Muscle of arm (tissue), 12 donors: Measurements from ENCODE around the gene CHRNA3. TPM values are rescaled to one million over a fixed set of nuclear protein-coding genes. Genes with fewer than 3 reads are reported as not detected.
"Not testable (repeated sequence)": the region's sequence is repeated elsewhere in the genome, so short reads cannot be mapped to it uniquely, and the experiment has no call there.

Experiments used
- DNase-seq: peaks from one replicate; pipeline ENCODE4 v3.0.0-alpha.2; 2013
- polyA plus RNA-seq, 12 donors: library from polyadenylated mRNA; unstranded; fragments of 120-200 nt; gene quantifications; one replicate each; pipeline ENCODE4 v1.2.1, GENCODE V29; 2013; ENCODE audit not compliant: insufficient read length in 12 of 12

The CHRNA3 gene
- polyA plus RNA-seq, 12 donors: 0.16 to 12.6 (median 0.26) TPM; not detected in 2

DNA sequence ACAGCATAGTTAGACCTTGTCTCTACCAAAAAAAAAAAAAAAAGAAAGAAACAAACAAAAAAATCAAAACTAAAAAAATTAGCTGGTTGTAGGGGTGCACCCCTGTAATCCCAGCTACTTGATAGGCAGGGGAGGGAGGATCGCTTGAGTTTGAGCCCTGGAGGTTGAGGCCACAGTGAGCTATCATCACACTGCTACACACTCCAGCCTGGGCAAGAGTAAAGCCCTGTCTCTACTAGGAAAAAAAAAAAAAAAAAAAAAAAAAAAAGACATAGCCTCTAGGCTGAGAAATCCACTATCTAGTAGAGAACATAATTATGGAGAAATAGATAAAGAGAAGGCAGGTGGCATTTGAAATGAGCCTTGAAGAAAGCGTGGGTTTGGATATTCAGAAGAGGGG, 57.7 kb downstream of the CHRNA3 start:
- DNase-seq: no peak

DNA sequence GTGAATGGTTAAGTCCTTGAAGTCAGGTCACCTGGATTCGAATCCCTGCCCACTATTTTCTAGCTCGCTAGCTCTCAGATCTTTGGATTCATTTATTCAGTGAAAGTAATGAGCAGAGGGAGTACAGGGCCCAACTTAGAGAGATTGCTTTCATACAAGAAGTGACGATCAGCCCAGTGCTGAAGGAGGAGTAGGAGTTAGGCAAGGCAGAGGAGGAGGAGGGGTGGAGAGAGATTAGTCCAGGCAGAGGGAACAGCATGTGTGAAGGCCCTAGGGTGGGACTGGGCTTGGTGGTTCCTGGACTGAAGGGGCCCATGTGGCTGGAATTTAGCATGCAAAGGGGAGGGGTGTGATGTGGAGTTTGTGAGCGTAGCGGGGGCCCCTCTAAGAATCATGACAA, 59.3 kb downstream of the CHRNA3 start:
- no peak for DNase-seq

DNA sequence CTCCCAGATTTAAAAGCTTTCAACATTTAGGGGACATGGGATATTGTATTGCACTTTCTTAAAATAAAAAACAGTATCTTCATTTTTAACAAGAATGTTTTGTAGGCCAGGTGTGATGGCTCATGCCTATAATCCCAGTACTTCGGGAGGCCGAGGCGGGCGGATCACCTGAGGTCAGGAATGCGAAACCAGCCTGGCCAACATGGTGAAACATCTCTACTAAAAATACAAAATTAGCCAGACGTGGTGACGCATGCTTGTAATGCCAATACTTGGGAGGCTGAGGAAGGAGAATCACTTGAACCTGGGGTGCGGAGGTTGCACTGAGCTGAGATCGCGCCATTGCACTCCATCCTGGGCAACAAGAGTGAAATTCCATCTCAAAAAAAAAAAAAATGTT, 60.6 kb downstream of the CHRNA3 start:
- not testable (repeated sequence) for DNase-seq

DNA sequence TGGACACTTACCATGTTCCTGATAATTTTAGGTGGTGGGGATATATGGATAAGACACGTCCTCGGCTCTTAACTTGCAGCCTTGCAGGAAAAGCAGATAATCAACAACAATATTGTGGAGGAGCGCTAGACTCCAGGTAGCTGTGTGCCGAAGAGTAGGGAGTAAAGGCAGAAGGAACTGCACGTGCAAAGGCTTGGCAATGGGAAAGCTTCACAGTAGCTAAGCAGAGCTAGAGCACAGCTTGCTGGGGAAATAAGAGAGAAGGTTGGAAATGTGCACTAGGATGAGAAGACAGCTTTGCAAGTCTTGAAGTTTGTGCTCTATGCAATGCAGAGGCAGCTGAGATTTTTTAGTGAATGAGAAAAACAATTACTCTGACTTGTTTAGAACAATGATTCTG, 68.2 kb downstream of the CHRNA3 start:
- no peak for DNase-seq

DNA sequence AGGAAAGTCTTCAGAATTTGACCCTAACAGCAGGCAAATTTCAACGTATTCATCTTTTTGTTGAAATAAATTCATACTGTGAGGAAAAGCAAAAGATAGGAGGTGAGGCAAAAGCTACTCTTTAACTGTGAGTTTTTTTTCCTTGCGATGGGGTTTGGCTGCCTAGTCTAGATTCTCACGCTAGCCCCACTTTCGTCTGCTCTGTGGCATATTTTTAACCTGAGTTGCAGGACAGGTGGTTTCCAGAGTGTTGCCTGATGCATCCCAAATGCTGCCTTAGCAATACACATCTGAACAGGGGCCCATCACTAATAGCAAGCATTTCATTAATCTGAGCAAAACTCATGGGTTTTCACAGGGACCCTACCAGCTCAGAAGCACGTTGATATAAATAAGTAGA, 68.9 kb downstream of the CHRNA3 start:
- DNase-seq: no peak

DNA sequence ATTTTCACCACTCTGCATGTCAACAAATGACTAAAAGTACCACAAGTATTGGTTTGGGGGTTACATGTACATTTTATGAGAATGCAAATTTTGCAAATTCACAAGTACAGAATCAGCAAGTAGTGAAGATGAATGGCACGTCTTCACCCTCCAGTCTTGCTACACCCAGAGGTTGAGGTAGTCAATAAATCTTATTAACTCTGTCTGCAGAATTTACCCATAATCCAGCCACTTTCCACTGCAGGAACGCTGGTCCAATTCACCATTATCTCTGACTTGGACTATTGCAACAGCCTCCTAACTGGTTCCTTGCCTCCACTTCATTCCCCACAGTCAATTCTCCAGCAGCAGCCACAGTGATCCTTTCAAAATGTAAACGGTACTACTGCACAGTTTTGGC, 70.0 kb downstream of the CHRNA3 start:
- no peak for DNase-seq

DNA sequence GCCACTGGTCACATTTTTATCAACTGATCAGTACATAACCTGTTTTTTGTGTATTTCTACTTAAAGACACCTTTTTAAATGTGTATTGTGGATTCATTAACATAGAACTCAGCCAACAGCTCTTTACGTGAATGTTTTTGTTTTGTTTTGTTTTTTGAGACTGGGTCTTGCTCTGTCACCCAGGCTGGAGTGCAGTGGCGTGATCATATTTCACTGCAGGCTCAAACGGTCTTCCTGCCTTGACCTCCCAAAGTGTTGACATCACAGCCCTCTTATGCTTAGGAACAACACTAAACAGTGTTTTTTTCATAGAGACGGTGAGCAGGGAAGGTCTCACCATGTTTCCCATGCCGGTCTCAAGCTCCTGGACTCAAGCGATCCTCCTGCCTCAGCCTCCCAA, 70.6 kb downstream of the CHRNA3 start:
- no peak for DNase-seq

Other genes starting within 250 kb of the CHRNA3 start
- gene IREB2, start 182.8 kb downstream of the CHRNA3 start, polyA plus RNA-seq: 100 to 1,000 TPM in 1 of 12 donors, 10 to 100 TPM in 11; 38.3 to 218 (median 46.7) TPM
- 1 to 10 TPM in 10 of 12 donors, not detected in 2; 1.2 to 3.7 (median 2.1) TPM for gene HYKK, start 113.4 kb downstream of the CHRNA3 start, polyA plus RNA-seq
- 100 to 1,000 TPM in 11 of 12 donors, not detected in 1; 122 to 211 (median 168) TPM for gene PSMA4, start 80.6 kb downstream of the CHRNA3 start, polyA plus RNA-seq
- 1 to 10 TPM in 7 of 12 donors, under 1 TPM in 3, not detected in 2; 0.54 to 5.0 (median 1.5) TPM for gene CHRNA5, start 55.5 kb downstream of the CHRNA3 start, polyA plus RNA-seq
- gene CHRNB4, start 20.2 kb upstream of the CHRNA3 start, polyA plus RNA-seq: 1 to 10 TPM in 1 of 12 donors, under 1 TPM in 9, not detected in 2; 0.12 to 1.3 (median 0.36) TPM
- gene ADAMTS7, start 190.5 kb upstream of the CHRNA3 start, polyA plus RNA-seq: 10 to 100 TPM in 11 of 12 donors, not detected in 1; 10.5 to 20.3 (median 17.0) TPM